Left hindlimb (tissue), 1 donor: ENCODE measurements around the gene SOD3.

ENCODE experiments used
- DNase-seq: peaks from one replicate; pipeline ENCODE4 v3.0.0-alpha.2; 2018

SOD3 gene

GRCh38 chr4:24775750-24776149, 19.6 kb upstream of the SOD3 start:
- DNase-seq = no peak

GRCh38 chr4:24777536-24778463, 17.6 kb upstream of the SOD3 start:
- no peak for DNase-seq

- DNase-seq = peak; percentile 61
Measured at GRCh38 chr4:24778464-24779225, 16.7 kb upstream of the SOD3 start.

- DNase-seq = no peak
Measured at GRCh38 chr4:24780936-24781495, 14.4 kb upstream of the SOD3 start.

GRCh38 chr4:24781999-24782745, 13.2 kb upstream of the SOD3 start:
- DNase-seq = no peak

- DNase-seq = no peak
Measured at GRCh38 chr4:24783506-24783905, 11.9 kb upstream of the SOD3 start.

- DNase-seq = no peak
Measured at GRCh38 chr4:24791043-24791442, 4.3 kb upstream of the SOD3 start.

- no peak for DNase-seq
Measured at GRCh38 chr4:24792552-24792951, 2.8 kb upstream of the SOD3 start.

GRCh38 chr4:24793219-24794005, 2.0 kb upstream of the SOD3 start:
- DNase-seq = no peak

GRCh38 chr4:24794051-24794450, 1.3 kb upstream of the SOD3 start:
- no peak for DNase-seq

GRCh38 chr4:24794480-24794879, 893 bp upstream of the SOD3 start:
- no peak for DNase-seq

- no peak for DNase-seq
Measured at GRCh38 chr4:24795666-24796381, 451 bp downstream of the SOD3 start.

GRCh38 chr4:24796620-24797019, 1.2 kb downstream of the SOD3 start:
- DNase-seq = no peak

- no peak for DNase-seq
Measured at GRCh38 chr4:24798036-24798610, 2.8 kb downstream of the SOD3 start.

- DNase-seq = no peak
Measured at GRCh38 chr4:24799196-24799543, 3.8 kb downstream of the SOD3 start.

GRCh38 chr4:24799544-24800324, 4.4 kb downstream of the SOD3 start:
- no peak for DNase-seq

- no peak for DNase-seq
Measured at GRCh38 chr4:24800325-24800895, 5.0 kb downstream of the SOD3 start.

- DNase-seq = no peak
Measured at GRCh38 chr4:24801136-24801855, 5.9 kb downstream of the SOD3 start.

- DNase-seq = no peak
Measured at GRCh38 chr4:24802648-24803047, 7.3 kb downstream of the SOD3 start.
